Lower lobe of right lung (tissue), 2 donors: ENCODE measurements around the gene KRTAP5-6. TPM values are rescaled to one million over a fixed set of nuclear protein-coding genes. Genes with fewer than 3 reads are reported as not detected.

ENCODE experiments used
- ATAC-seq, 2 donors: fragments of 200-7000 bp; cut with Tn5 transposase; one replicate each; pipeline ENCODE4 v1.9.1; 2020 to 2022; ENCODE audit warnings: mild to moderate bottlenecking in 2 of 2, moderate library complexity in 2 of 2
- DNase-seq: peaks from one replicate; pipeline ENCODE4 v3.0.0-alpha.2; 2020
- H3K27ac ChIP-seq: fragments of 200-600 bp; one replicate; pipeline ENCODE4 v1.8.0; 2022
- H3K27me3 ChIP-seq: fragments of 200-600 bp; one replicate; pipeline ENCODE4 v1.8.0; 2022; ENCODE audit warnings: low read depth
- H3K36me3 ChIP-seq: fragments of 200-600 bp; one replicate; pipeline ENCODE4 v1.8.0; 2022; ENCODE audit warnings: mild to moderate bottlenecking
- H3K4me1 ChIP-seq: fragments of 200-600 bp; one replicate; pipeline ENCODE4 v1.8.0; 2022
- H3K4me3 ChIP-seq: fragments of 200-600 bp; one replicate; pipeline ENCODE4 v1.8.0; 2022; ENCODE audit warnings: mild to moderate bottlenecking
- H3K9me3 ChIP-seq: fragments of 200-600 bp; one replicate; pipeline ENCODE4 v1.8.0; 2022
- intact Hi-C: fragments of 100-400 bp; cut with DNase I; formaldehyde crosslinking; loops from one replicate; pipeline ENCODE4 v1.11.0; 2022
- long read RNA-seq: library from polyadenylated mRNA; unstranded; transcript quantifications from one replicate; pipeline ENCODE4 v2.0.0, GENCODE V29; 2021
- total RNA-seq: library from RNA; stranded (reverse); fragmentation: NEBNext Ultra II Directional; extraction: Animal tissue kit (Norgen Biotek cat#: 25700); gene quantifications from one replicate; pipeline ENCODE4 v1.2.1, GENCODE V29; 2021
- TF ChIP-seq, protein P1 (sequence below): fragments of 200-600 bp; IDR thresholded peaks from one replicate; pipeline ENCODE4 v1.8.0; 2022; ENCODE audit warnings: antibody characterized with exemption, mild to moderate bottlenecking
- donor health status: DM: no; HTN: yes; CAD: no; lungs with severe emphysema.

KRTAP5-6 gene, protein sequence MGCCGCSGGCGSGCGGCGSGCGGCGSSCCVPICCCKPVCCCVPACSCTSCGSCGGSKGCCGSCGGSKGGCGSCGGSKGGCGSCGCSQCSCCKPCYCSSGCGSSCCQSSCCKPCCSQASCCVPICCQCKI
- not detected for total RNA-seq
- long read RNA-seq: 0 reads

DNA sequence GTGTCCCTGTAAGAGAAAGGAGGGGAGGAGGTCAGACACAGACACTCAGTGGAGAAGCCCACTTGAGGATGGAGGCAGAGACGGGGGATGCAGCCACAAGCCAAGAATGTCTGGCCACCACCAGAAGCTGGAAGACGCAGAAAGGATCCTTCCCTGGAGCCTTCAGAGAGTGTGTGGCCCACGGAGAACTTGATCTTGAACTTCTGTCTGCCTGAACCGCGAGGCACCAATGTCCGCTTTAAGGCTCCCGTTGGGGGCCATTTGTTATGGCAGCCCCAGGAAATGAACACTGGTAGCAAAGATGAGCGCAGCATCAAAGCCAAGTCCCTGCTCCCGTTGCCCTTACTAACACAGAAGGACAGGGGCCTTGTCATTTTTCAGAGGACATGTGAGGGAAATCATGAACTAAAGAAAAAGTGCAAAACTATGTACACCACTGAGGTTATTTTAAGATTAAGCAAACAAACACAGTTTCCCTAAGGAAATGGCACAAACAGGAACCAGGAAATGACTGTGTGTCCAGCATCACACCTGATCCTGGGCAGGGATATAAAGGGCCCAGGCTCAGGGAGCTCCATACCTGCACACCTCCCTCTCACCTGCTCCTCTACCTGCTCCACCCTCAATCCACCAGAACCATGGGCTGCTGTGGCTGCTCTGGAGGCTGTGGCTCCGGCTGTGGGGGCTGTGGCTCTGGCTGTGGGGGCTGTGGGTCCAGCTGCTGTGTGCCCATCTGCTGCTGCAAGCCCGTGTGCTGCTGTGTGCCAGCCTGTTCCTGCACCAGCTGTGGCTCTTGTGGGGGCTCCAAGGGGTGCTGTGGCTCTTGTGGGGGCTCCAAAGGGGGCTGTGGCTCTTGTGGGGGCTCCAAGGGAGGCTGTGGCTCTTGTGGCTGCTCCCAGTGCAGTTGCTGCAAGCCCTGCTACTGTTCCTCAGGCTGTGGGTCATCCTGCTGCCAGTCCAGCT lies at the start of gene KRTAP5-6:
Gene KRTAP5-6 (plus strand): TSS at position 588 of the 963 bp plus-strand sequence. CDS start 51 bp downstream, at position 639.
- TF ChIP-seq, protein P1, sequence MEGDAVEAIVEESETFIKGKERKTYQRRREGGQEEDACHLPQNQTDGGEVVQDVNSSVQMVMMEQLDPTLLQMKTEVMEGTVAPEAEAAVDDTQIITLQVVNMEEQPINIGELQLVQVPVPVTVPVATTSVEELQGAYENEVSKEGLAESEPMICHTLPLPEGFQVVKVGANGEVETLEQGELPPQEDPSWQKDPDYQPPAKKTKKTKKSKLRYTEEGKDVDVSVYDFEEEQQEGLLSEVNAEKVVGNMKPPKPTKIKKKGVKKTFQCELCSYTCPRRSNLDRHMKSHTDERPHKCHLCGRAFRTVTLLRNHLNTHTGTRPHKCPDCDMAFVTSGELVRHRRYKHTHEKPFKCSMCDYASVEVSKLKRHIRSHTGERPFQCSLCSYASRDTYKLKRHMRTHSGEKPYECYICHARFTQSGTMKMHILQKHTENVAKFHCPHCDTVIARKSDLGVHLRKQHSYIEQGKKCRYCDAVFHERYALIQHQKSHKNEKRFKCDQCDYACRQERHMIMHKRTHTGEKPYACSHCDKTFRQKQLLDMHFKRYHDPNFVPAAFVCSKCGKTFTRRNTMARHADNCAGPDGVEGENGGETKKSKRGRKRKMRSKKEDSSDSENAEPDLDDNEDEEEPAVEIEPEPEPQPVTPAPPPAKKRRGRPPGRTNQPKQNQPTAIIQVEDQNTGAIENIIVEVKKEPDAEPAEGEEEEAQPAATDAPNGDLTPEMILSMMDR: no peak
- intact Hi-C loops: no loop called here
- ATAC-seq: no peak
- Histone ChIP-seq H3K9me3 (no peaks in the 10 kb centered on the region), H3K4me3 (no peak within 1 kb of the TSS), H3K27ac (no peak within 1 kb of the TSS), H3K27me3 (peaks cover 13% of the 10 kb centered on the region), H3K36me3 (no peaks in the 10 kb centered on the region), H3K4me1 (peaks cover 15% of the 10 kb centered on the region)
- DNase-seq: peak; percentile 12

DNA sequence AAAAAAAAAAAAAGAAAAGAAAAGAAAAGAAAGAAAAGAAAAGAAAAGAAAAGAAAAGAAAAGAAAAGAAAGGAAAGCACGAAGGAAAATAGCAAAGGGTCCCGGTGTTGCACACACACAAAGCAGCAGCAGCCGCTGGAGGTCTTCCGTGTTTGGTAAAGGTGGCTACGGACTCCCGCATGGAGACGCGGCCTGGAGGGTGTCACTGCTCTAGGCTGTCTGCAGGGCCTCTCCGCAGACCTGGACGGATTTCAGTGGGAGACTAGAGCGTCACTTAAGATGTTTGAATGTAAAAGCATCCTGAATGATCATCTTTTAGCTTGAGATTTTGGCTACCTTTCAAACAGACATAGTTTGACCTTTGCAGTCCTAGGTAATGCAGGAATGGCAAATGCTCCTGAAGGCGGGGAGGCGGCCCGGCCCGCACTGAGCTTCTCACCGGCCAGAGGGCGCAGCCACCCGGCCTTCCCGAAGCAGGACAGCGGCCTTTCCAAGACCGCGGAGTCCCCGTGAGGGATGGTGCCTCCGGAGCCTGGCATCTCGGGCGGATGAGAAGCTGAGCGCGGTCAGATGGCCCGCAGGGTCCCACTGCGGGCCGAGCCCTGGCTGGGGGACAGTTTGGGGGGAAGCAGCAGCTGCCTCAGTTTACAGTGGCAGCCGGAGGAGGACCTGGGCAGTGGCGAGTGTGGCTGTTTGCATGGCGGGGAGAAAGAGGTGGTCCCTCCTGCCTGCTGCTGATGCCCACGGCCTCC lies 48.9 kb upstream of the KRTAP5-6 start:
- H3K27me3 ChIP-seq: peaks cover 10% of the 10 kb centered on the region
- no peak for DNase-seq
- H3K27ac ChIP-seq: no peak overlapping the region
- no peak overlapping the region for H3K4me3 ChIP-seq
- TF ChIP-seq, protein P1: no peak
- H3K4me1 ChIP-seq: peaks cover 6% of the 10 kb centered on the region
- intact Hi-C loops: no loop called here
- no peak for ATAC-seq
- no peaks in the 10 kb centered on the region for H3K9me3 ChIP-seq
- H3K36me3 ChIP-seq: no peaks in the 10 kb centered on the region

DNA sequence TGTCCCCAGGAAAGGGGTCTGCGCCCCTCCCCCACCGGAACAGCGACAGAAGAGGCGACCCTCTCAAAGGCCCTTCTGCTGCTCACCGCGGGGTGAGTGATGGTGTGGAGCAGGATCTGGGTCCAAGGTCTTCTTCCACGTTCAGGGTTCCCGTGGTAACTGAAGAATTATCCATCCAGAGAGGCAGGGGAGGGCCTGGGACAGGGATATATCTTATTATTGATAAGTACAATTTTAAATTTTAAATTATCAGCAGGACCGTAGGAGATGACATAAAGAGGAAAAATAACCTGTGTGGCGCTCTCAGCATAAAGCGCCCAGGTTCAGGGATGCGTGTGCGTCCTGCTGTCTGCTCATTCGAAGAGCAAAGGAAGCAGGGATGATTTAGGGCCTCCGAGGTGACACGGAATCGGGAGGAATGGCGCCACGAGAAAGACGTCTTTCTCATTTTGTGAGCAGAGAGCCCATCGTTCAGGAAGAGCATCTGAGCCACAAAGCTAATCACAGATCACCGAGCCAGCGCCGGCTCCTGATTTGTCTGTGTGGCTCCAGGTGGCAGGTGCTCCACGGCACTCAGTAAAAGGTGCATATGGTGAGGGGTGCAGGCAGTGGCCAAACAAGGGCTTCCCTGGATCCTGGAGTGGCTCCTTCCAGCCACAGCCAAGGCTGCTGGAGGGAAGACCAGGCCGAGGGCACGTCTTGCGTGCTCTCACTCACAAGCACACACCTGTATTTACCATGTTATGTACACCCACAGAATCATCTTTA lies 48.2 kb upstream of the KRTAP5-6 start:
- Histone ChIP-seq H3K4me3 (no peak overlapping the region), H3K9me3 (no peaks in the 10 kb centered on the region), H3K27me3 (peaks cover 14% of the 10 kb centered on the region), H3K36me3 (no peaks in the 10 kb centered on the region), H3K27ac (no peak overlapping the region), H3K4me1 (peaks cover 7% of the 10 kb centered on the region)
- no peak for DNase-seq
- TF ChIP-seq, protein P1: no peak
- intact Hi-C loops: no loop called here
- ATAC-seq: no peak

DNA sequence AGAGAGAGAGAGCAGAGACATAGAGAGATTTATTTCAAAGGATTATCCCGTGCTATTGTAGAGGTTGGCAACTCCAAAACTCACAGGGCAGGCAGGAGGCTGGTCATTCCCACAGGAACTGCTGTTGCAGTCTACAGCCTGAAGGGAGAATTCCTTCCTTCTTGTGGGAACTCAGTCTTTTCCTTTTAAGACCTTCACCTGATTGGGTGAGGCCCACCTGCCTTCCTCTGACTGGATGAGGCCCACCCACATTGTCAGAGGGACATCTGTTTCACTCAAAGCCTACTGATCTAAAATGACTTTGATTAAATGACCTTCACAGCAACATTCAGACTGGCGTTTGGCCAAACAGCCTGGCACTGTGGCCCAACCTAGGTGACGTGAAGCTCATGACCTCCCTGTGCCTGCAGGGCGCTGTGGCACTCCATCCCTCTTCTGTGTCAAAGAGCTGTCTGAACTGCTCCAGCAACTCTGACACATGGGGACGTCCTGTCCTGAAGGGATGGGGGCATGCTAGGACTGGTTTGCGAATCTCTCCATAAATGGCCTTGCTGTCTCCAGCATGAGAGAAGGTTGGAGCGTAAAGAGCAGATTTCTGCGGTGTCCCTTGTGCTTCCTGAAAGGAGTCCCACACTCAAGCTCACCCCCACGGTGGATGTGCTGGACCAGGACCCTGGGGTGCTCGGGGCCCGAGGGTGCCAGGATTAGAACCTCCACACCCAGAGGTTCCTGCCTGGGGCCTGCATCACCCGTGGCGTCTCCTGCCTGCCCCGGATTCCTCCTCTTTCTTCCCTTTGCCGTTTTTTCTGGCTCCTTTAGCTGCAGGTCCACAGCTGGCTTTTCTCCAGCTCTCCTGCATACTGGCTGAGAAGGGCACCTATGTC lies 46.7 kb upstream of the KRTAP5-6 start:
- no peak for ATAC-seq
- intact Hi-C loops: no loop called here
- TF ChIP-seq, protein P1: no peak
- Histone ChIP-seq H3K36me3 (no peaks in the 10 kb centered on the region), H3K27ac (no peak overlapping the region), H3K4me3 (no peak overlapping the region), H3K9me3 (no peaks in the 10 kb centered on the region), H3K27me3 (peaks cover 26% of the 10 kb centered on the region), H3K4me1 (peaks cover 7% of the 10 kb centered on the region)
- no peak for DNase-seq
